UCSD-AML1 (cell line): Measurements from ENCODE around the gene BCAS2.
"Not testable (repeated sequence)": the region's sequence is repeated elsewhere in the genome, so short reads cannot be mapped to it uniquely, and the experiment has no call there.

ENCODE experiments used
- DNase-seq: peaks from one replicate; lab custom pipeline; 2025; ENCODE audit not compliant: unreplicated experiment; lab: John Stamatoyannopoulos, UW

Gene BCAS2

GRCh38 chr1:114581335-114582287 is at the start of gene BCAS2:
TSS of gene BCAS2 (minus strand) at chr1:114581615. CDS start at chr1:114581591, 24 bp downstream.
- peak; percentile 93 for DNase-seq

GRCh38 chr1:114627107-114627506 is 45.7 kb upstream of the BCAS2 start:
- no peak for DNase-seq

- DNase-seq, result no peak
These were observed 41.9 kb upstream of the BCAS2 start for GRCh38 chr1:114623364-114623763.

- no peak for DNase-seq
These were observed 39.0 kb upstream of the BCAS2 start for GRCh38 chr1:114620419-114620818.

GRCh38 chr1:114618606-114619005 is 37.2 kb upstream of the BCAS2 start:
- DNase-seq, result no peak

- DNase-seq, result no peak
These were observed 29.3 kb upstream of the BCAS2 start for GRCh38 chr1:114610546-114611245.

- no peak for DNase-seq
These were observed 28.4 kb upstream of the BCAS2 start for GRCh38 chr1:114609826-114610225.

GRCh38 chr1:114609026-114609425 is 27.6 kb upstream of the BCAS2 start:
- no peak for DNase-seq

- DNase-seq, result no peak
These were observed 25.8 kb upstream of the BCAS2 start for GRCh38 chr1:114607223-114607622.

- DNase-seq, result no peak
These were observed 16.5 kb upstream of the BCAS2 start for GRCh38 chr1:114597949-114598348.

GRCh38 chr1:114595602-114596001 is 14.2 kb upstream of the BCAS2 start:
- no peak for DNase-seq

GRCh38 chr1:114594046-114594445 is 12.6 kb upstream of the BCAS2 start:
- no peak for DNase-seq

- no peak for DNase-seq
These were observed 7.7 kb upstream of the BCAS2 start for GRCh38 chr1:114589122-114589521.

GRCh38 chr1:114588196-114588689 is 6.8 kb upstream of the BCAS2 start:
- DNase-seq, result no peak

GRCh38 chr1:114587203-114587991 is 6.0 kb upstream of the BCAS2 start:
- no peak for DNase-seq

- DNase-seq, result no peak
These were observed 5.2 kb upstream of the BCAS2 start for GRCh38 chr1:114586513-114587047.

- no peak for DNase-seq
These were observed 3.8 kb upstream of the BCAS2 start for GRCh38 chr1:114585231-114585630.

GRCh38 chr1:114574365-114574764 is 7.0 kb downstream of the BCAS2 start:
- DNase-seq, result no peak

GRCh38 chr1:114564141-114564540 is 17.3 kb downstream of the BCAS2 start:
- no peak for DNase-seq

- not testable (repeated sequence) for DNase-seq
These were observed 18.4 kb downstream of the BCAS2 start for GRCh38 chr1:114562978-114563510.

- DNase-seq, result no peak
These were observed 20.1 kb downstream of the BCAS2 start for GRCh38 chr1:114561333-114561732.
